Left hindlimb (tissue), 1 donor: ENCODE results near the gene ISLR.

Experiments used
- DNase-seq: peaks from one replicate; pipeline ENCODE4 v3.0.0-alpha.2; 2018

Gene ISLR

DNA sequence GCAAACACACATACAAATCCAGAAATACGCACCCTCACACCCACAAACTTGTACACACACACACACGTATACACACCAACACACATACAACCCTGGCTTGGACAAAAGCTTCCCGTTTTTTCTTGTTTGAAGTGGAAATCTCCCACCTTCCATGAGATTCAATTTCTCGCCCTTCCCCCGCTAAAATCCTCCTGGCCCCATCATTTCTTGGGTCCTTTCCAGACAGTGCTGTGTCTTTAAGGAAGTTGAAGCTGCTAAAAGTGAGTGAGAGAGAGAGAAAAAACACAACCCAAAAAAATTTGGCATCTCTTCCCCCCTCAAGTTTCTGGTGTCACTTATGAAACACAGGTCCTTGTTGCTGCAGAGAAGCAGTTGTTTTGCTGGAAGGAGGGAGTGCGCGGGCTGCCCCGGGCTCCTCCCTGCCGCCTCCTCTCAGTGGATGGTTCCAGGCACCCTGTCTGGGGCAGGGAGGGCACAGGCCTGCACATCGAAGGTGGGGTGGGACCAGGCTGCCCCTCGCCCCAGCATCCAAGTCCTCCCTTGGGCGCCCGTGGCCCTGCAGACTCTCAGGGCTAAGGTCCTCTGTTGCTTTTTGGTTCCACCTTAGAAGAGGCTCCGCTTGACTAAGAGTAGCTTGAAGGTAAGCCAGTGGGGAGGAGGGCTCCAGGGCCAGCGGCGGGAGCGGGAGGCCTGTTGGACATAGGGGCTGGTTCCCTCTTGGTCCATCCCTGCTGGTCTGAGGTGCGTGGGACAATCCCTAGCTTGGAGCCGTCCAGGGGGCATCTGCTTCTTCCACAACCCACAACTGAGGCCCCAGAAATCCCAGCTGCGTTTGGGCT is at the start of gene ISLR:
ISLR (plus strand) TSS at position 331 of the 839 bp plus-strand sequence. CDS start 1,149 bp downstream, outside the sequence.
- peak; percentile 86 for DNase-seq

DNA sequence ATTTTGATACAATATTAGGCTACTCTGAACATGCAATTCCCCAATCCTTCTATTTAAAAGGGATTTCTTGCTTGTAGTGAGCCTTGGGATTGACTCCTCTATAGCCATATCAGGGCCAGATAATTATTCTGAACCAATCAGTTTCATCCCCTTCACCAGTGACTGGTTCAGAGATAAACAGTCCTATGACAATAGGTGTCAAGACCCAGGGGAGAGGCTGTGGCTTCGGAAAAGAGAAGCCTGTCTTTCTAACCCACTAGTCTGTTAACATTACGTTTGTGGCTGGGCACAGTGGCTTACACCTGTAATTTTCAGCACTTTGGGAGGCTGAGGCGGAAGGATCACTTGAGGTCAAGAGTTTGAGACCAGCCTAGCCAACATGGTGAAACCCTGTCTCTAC is 49.3 kb upstream of the ISLR start:
- DNase-seq: no peak

GRCh38 chr15:74124759-74125158 is 48.8 kb upstream of the ISLR start:
- no peak for DNase-seq

- peak; percentile 92 for DNase-seq
Measured at GRCh38 chr15:74127255-74127953, 46.1 kb upstream of the ISLR start.

DNA sequence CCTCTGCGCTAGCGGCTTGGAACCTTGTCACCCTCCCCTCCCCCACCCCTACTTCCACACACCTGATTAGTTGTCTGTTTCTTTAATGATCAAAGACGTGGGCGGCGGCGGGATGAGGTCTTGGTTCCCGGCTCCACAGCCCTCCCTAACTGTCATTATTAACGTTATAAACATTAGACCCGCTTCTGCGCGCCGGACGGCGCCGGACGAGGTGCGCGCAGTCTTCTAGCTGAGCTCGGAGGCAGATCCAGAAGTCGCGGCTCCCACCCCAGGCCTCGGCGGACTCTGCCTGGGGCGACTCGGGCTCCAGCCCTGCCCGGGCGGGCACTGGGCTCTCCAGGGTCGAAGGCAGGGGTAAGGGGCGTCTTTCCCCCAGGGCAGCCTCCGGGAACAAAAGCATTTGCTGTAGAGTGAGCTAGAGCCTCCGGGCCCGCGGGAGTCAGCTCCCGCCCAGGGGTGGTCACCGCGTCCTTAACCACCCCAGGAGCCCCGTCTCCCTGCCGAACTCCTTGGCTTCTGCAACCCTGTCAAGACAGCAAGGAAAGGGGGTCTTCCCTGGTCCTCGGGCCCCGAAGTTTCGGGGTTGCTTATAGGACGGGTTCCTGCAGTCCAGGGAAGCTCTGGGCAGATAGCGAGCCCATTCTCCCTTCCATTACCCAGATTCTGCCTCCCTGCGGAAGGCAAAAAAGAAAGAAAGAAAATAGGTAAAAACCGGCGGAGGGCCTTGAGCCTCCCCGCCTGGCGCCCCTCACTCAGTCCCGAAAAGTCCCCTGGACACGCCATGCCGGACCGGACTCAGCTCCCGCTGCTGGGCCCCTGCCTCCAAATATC is 45.3 kb upstream of the ISLR start:
- no peak for DNase-seq

DNA sequence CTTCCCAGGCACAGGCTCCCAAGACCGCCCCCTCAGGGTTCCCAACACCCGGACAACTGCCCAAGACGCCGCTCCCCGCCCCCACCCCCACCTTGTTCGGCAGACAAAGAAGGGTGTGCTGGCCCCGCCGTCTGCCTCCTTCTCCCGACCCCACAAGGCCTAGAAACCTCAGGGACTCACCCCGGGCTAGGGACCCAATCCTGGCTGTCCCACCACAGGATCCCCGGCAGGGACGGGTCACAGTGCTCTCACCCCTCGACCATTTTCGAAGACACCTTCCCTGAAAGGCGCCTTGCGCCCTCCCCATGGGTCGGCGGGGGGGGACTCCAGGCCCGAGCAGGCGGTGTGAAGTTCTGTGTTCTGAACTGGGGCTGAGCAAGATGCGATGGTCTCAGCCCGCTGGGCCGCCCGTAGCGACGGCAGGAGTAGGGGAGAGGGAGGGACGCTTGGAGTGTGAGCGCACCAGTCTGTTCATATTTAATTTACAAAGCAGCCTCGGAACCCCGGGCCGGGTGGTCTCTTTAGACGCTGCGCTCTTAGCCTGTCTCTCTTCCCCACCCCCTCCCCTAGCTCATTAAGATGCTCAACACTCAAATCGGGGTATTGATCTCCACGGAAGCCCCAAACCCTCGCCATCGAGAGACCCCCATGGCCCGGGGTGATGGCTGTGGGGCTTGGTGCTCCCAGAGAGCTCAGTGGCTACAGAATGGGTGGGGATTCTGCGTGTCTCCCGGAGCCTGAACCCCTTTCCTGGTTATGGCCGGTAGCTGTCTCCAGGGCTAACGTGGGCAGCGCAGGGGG is 44.5 kb upstream of the ISLR start:
- DNase-seq: no peak

DNA sequence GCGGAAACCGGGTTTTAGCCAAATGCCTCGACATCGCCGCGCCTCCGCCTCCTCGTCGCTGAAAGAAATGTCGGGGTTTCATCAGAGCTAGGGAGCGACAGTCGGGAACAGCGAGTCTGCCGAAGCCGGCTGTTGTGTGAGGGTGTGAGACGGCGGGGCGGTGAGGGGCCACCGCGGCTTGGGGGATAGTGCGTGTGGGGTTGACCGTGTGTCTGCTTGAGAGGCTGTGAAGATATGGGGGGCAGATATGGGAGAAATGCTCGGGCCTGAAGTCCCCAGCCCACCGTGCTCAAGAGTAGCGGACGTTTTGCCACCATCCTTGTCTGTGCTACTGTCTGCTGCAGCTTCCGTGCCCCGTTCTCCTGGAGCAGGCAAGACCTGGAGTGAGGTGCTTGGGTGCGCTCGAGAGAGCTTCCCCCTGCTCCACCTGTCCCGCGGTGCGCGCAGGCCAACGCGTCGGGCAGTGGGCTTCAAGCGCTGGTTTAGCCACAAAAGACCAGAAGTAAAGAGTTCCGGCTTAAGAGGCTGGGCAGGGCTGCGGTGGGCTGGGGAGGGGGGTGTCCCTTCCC is 43.8 kb upstream of the ISLR start:
- DNase-seq: peak; percentile 66

- DNase-seq: peak; percentile 69
Measured at GRCh38 chr15:74130155-74130848, 43.2 kb upstream of the ISLR start, which contains the start of gene ISLR2. Gene ISLR2, plus strand, starts transcription at chr15:74130586. Its CDS starts 2,169 bp downstream, at chr15:74132755.

- DNase-seq: no peak
Measured at GRCh38 chr15:74130849-74131627, 42.5 kb upstream of the ISLR start.

DNA sequence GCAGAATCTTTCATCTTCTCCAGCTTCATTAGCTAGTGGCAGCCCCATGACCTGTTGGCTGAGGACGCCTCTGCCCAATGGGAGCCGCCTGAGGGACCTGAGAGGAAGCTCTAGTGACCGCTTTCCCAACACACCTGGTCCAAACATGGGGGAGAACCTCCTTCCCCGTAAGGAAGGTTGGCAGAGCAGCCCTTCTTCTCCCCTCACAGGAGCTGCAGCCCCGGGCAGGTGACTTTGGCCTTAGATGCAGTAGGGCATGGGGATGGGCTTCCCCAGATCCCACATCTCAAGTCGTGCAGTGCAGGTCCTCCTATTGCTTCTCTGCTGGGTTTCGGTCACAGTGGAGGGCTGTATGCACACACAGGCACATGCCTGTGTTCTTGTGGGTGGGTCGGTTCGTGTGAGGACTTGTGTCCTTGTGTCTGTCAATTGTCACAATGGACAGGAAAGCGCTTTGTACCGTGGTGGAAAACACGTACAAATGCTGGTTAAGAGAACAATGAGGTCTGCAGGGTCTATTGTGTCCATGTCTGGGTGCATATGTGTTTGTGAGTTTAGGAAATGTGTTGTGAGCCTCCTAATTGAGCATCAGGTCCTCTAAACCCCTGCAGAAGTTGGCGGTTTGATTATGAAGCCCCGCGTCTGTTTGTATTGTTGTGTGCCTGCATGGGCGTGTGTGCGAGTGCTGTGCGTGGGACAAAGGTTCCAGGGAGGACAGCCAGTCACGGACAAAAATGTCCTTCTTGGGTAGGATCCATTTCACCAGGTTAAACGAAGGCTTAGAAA is 41.7 kb upstream of the ISLR start:
- DNase-seq: no peak

- no peak for DNase-seq
Measured at GRCh38 chr15:74132681-74133651, 40.5 kb upstream of the ISLR start.

GRCh38 chr15:74133694-74134386 is 39.7 kb upstream of the ISLR start:
- no peak for DNase-seq

DNA sequence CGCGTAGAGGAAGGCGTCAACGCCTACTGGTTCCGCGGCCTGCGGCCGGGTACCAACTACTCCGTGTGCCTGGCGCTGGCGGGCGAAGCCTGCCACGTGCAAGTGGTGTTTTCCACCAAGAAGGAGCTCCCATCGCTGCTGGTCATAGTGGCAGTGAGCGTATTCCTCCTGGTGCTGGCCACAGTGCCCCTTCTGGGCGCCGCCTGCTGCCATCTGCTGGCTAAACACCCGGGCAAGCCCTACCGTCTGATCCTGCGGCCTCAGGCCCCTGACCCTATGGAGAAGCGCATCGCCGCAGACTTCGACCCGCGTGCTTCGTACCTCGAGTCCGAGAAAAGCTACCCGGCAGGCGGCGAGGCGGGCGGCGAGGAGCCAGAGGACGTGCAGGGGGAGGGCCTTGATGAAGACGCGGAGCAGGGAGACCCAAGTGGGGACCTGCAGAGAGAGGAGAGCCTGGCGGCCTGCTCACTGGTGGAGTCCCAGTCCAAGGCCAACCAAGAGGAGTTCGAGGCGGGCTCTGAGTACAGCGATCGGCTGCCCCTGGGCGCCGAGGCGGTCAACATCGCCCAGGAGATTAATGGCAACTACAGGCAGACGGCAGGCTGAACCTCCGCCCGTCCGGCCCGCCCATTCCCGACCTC is 39.0 kb upstream of the ISLR start:
- peak; percentile 69 for DNase-seq

- no peak for DNase-seq
Measured at GRCh38 chr15:74135041-74135565, 38.4 kb upstream of the ISLR start.

GRCh38 chr15:74136540-74136813 is 37.0 kb upstream of the ISLR start:
- DNase-seq: peak; percentile 87

GRCh38 chr15:74136814-74137536 is 36.5 kb upstream of the ISLR start:
- peak; percentile 71 for DNase-seq

DNA sequence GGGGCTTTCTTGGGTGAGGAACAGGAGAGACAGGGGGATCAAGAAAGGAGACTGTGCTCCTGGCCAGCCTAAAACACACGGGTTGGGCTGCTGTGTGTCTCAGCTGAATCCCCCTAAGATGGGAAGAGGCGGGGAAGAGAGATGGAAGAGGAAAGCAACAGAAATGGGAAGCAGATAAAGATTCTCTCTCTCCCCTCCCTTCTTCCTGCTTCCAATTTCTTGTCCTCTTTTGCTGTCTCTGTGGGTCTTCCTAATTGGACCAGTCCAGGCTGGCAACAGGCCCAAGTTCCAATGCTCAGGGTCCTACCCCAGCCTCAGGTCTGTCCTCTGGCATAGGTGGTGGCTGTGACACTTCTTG is 36.0 kb upstream of the ISLR start:
- DNase-seq: no peak
